LNCAP (cell line): ENCODE measurements around the gene WBP11.

Source experiments
- TF ChIP-seq, protein P1 (sequence below): fragments of 450-650 bp; IDR thresholded peaks from 2 replicates; pipeline ENCODE4 v1.5.1; 2017; ENCODE audit warnings: mild to moderate bottlenecking

Gene WBP11

DNA sequence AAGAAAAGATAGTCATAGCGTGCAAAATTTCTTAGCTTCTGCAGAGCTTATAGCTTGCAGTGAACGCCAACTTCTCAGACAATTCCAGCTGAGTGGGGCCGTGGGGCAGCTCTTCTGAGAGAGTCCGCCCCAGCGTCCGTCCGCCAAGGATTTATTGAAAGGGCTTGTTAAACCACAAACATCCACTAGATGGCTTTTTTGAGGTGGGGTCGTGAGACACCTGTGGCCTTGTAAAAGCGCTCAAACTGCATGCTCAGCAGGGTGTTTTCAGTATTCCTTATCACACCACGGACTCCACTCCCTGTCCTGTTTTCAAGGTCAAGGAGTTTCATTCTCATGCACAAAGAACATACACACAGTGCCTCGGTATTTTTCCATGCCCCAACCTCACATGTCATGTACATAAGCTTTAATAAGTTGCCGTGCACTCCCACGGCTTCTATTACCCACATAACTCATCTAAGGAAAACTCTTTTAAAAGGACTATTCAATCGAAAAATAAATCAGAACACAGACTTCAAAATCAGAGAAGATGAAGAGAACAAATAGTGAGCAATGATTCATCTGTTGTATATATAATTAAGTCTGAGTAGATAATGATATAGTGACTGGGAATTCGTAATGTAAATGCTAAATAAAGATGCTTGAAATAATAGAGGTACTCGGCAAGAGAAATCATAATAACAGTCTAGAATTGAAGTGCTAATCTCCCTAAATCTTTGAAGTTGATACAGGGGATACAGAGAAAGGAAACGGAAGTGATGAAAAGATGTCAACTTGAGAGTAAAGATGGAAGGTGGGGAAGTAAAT is 46.7 kb downstream of the WBP11 start:
- TF ChIP-seq, protein P1, sequence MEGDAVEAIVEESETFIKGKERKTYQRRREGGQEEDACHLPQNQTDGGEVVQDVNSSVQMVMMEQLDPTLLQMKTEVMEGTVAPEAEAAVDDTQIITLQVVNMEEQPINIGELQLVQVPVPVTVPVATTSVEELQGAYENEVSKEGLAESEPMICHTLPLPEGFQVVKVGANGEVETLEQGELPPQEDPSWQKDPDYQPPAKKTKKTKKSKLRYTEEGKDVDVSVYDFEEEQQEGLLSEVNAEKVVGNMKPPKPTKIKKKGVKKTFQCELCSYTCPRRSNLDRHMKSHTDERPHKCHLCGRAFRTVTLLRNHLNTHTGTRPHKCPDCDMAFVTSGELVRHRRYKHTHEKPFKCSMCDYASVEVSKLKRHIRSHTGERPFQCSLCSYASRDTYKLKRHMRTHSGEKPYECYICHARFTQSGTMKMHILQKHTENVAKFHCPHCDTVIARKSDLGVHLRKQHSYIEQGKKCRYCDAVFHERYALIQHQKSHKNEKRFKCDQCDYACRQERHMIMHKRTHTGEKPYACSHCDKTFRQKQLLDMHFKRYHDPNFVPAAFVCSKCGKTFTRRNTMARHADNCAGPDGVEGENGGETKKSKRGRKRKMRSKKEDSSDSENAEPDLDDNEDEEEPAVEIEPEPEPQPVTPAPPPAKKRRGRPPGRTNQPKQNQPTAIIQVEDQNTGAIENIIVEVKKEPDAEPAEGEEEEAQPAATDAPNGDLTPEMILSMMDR = no peak

- TF ChIP-seq, protein P1 = no peak
These were observed 51.3 kb downstream of the WBP11 start for GRCh38 chr12:14751986-14752385.

DNA sequence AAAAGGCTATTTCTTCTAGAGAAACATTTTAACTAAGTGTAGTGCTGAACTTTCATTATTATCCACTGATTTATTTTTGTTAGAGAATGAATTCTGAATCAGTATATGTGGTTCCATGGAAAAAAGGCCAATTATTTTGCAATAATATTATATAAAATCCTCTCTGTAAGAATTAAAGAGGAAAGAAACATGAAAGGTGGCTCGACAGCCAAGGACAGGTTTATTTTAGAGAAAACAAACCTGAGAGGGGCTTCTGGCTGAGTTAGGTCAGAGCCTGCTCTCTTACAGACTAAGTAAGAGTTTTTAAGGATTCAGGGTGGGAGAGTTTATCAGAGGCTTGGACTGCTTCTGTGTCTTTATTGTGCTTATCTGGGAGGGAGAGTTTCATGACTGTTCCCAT is 60.2 kb downstream of the WBP11 start:
- TF ChIP-seq, protein P1 = no peak

GRCh38 chr12:14741942-14742341 is 61.3 kb downstream of the WBP11 start:
- TF ChIP-seq, protein P1 = no peak

GRCh38 chr12:14741153-14741552 is 62.1 kb downstream of the WBP11 start:
- TF ChIP-seq, protein P1 = no peak
